Caco-2 (cell line): Measurements from ENCODE around the gene LAMB2. TPM values are rescaled to one million over a fixed set of nuclear protein-coding genes. Genes with fewer than 3 reads are reported as not detected.

Source experiments
- BruUV-seq: library from RNA; stranded (reverse); fragments of 400-500 nt; replicated peaks from 2 replicates; lab custom pipeline; 2021; lab: Mats Ljungman, UMichigan
- CTCF ChIA-PET: fragments of 300-600 bp; sonication (Branson Sonifier 250); formaldehyde crosslinking; loops from one replicate; lab custom pipeline; 2022; ENCODE audit warnings: antibody characterized with exemption; lab: Charles Lee
- POLR2A ChIA-PET: fragments of 300-600 bp; sonication (Branson Sonifier 250); formaldehyde crosslinking; loops from one replicate; lab custom pipeline; 2022; ENCODE audit warnings: antibody characterized with exemption; lab: Charles Lee
- DNase-seq, 2 experiments: peaks; one replicate each; pipeline versions ENCODE4 v3.0.0 to v3.0.0-alpha.2; 2020 to 2022
- H3K27me3 ChIP-seq: replicated peaks from 2 replicates; pipeline ENCODE4 v1.6.0; 2011; ENCODE audit warnings: low read length; ENCODE audit not compliant: control insufficient read depth, insufficient read depth
- H3K36me3 ChIP-seq: 2 replicates; pipeline ENCODE4 v1.5.1; 2011; ENCODE audit warnings: low read length; ENCODE audit not compliant: control insufficient read depth, insufficient read depth
- H3K4me1 ChIP-seq: fragments of 250-450 bp; sonication (Bioruptor Pico); 2 replicates; pipeline ENCODE4 v1.5.1; 2020; ENCODE audit warnings: mild to moderate bottlenecking
- H3K4me3 ChIP-seq: 2 replicates; pipeline ENCODE4 v1.5.1; 2011; ENCODE audit warnings: low read depth, mild to moderate bottlenecking, control low read depth, low read length
- H3K9me3 ChIP-seq: fragments of 250-450 bp; sonication (Bioruptor Pico); 2 replicates; pipeline ENCODE4 v1.5.1; 2020; ENCODE audit warnings: mild to moderate bottlenecking, moderate library complexity
- H3K27ac Mint-ChIP-seq: one replicate; pipeline ENCODE4 v1.8.0; 2022; ENCODE audit warnings: mixed read lengths; ENCODE audit not compliant: unreplicated experiment
- H3K27me3 Mint-ChIP-seq: one replicate; pipeline ENCODE4 v1.8.0; 2022; ENCODE audit warnings: mixed read lengths; ENCODE audit not compliant: insufficient read depth, unreplicated experiment
- H3K36me3 Mint-ChIP-seq: one replicate; pipeline ENCODE4 v1.8.0; 2022; ENCODE audit warnings: mild to moderate bottlenecking, mixed read lengths; ENCODE audit not compliant: insufficient read depth, unreplicated experiment
- H3K4me1 Mint-ChIP-seq: one replicate; pipeline ENCODE4 v1.8.0; 2022; ENCODE audit warnings: low read depth, mixed read lengths; ENCODE audit not compliant: unreplicated experiment
- H3K4me3 Mint-ChIP-seq: one replicate; pipeline ENCODE4 v1.8.0; 2022; ENCODE audit warnings: mild to moderate bottlenecking, moderate library complexity, mixed read lengths; ENCODE audit not compliant: unreplicated experiment
- H3K9me3 Mint-ChIP-seq: one replicate; pipeline ENCODE4 v1.8.0; 2022; ENCODE audit warnings: mixed read lengths; ENCODE audit not compliant: unreplicated experiment
- intact Hi-C: fragments of 100-400 bp; cut with micrococcal nuclease; formaldehyde crosslinking; loops from one replicate; pipeline ENCODE4 v1.10.0; 2022; ENCODE audit not compliant: unreplicated experiment
- total RNA-seq: library from RNA; stranded (reverse); gene quantifications from 2 replicates; pipeline ENCODE4 v1.2.3, GENCODE V29; 2022
- TF ChIP-seq, protein P1 (sequence below), 2 experiments: fragments of 200-600 bp in 1 of 2; IDR thresholded peaks; 1 replicate in 1 of 2; 2 replicates in 1 of 2; pipeline versions ENCODE4 v1.5.1 to v1.8.0; 2011 to 2022; ENCODE audit warnings: antibody characterized with exemption in 1 of 2, control low read depth in 1 of 2, inconsistent platforms in 1 of 2, low read depth in 1 of 2, low read length in 1 of 2, mild to moderate bottlenecking in 1 of 2, moderate library complexity in 1 of 2; ENCODE audit not compliant: insufficient read depth in 1 of 2, severe bottlenecking in 1 of 2, unreplicated experiment in 1 of 2

LAMB2 gene
- total RNA-seq, 1 experiment from 2014 or later: 189 TPM

DNA sequence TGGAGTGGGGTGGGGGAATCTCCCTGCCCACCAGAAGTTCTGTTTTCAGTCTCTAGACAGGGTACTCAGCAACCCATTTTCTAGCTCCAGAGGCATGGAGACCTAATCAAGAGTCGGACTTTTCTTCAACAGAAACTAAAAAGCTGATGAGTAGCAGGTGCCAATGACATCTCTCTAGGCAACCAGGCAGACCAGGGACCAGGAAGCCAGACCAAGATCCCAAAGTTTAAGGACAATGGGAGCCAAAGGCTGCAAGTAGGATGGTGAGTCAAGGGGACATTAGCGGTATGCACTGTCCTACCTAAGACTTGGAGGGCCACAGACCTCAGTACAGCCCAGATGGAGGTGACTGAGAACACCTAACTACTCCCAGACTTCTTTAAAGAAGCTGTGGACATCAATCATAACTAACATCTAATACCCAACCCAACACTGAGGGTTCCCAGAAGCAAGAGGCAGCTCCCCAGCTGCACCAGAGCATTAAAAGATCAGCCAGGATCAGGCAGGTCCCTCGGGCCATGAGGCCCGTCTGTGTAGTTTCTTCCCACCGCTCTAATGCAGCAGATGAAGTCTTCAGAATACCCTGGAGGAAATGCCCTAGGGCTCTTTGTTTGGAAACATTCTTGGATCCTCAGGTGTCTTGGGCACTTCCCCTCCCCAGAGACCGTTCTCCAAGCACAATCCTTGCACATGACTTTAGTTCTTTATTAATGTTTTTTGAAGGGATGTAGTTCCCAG is 32.3 kb upstream of the LAMB2 start:
- H3K27ac Mint-ChIP-seq: peak overlapping the region; percentile 90
- peak overlapping the region; percentile 86 for H3K4me3 Mint-ChIP-seq
- POLR2A ChIA-PET: no interaction called here
- H3K36me3 Mint-ChIP-seq: peaks cover 20% of the 10 kb centered on the region
- no peaks in the 10 kb centered on the region for H3K27me3 Mint-ChIP-seq
- TF ChIP-seq, protein P1, sequence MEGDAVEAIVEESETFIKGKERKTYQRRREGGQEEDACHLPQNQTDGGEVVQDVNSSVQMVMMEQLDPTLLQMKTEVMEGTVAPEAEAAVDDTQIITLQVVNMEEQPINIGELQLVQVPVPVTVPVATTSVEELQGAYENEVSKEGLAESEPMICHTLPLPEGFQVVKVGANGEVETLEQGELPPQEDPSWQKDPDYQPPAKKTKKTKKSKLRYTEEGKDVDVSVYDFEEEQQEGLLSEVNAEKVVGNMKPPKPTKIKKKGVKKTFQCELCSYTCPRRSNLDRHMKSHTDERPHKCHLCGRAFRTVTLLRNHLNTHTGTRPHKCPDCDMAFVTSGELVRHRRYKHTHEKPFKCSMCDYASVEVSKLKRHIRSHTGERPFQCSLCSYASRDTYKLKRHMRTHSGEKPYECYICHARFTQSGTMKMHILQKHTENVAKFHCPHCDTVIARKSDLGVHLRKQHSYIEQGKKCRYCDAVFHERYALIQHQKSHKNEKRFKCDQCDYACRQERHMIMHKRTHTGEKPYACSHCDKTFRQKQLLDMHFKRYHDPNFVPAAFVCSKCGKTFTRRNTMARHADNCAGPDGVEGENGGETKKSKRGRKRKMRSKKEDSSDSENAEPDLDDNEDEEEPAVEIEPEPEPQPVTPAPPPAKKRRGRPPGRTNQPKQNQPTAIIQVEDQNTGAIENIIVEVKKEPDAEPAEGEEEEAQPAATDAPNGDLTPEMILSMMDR (IDR thresholded peaks at IDR 0.05; ENCODE audit: insufficient read depth in 1 of 2, low read depth in 1 of 2, low read length in 1 of 2, severe bottlenecking in 1 of 2, unreplicated experiment in 1 of 2): no peak
- intact Hi-C loops: no loop called here
- 0 out of 2 replicates have a peak, but pooled peaks cover 2% of the 10 kb centered on the region for H3K36me3 ChIP-seq
- TSS peak; percentile 58 for BruUV-seq
- H3K9me3 ChIP-seq: peaks cover 8% of the 10 kb centered on the region
- DNase-seq: no peak
- H3K9me3 Mint-ChIP-seq: no peaks in the 10 kb centered on the region
- no peaks in the 10 kb centered on the region for H3K27me3 ChIP-seq
- peaks cover 17% of the 10 kb centered on the region for H3K4me1 Mint-ChIP-seq
- peak overlapping the region; percentile 92 for H3K4me3 ChIP-seq
- H3K4me1 ChIP-seq: peaks cover 6% of the 10 kb centered on the region
- CTCF ChIA-PET: interaction anchor here (0.6 to 1.2 kb wide), 2 partner anchors 175 to 350 kb away, joined by 4 to 5 read pairs; partner anchors contain the start of gene USP4

DNA sequence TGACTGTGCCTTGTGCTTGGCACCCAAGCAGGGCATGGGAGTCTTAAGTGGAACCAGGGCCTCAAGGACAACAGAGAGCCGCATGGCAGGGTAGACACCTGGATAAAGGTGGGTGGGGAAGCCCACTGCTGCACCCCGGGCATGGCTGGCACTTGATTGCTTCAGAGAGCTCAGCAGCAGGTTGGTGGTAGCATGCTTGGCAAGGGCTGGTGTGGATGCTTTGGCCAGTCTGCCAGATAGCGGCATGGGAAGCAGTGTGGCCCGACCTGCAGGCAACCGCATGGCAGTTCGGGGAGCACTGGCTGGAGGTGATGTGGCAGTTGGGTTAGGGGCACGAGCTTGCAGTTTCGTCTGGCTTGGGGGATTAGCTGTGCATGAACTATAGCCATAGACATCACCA is 30.8 kb upstream of the LAMB2 start:
- ChIA-PET CTCF (no interaction called here), POLR2A (no interaction called here)
- TF ChIP-seq, protein P1 (IDR thresholded peaks at IDR 0.05; ENCODE audit: insufficient read depth in 1 of 2, low read depth in 1 of 2, low read length in 1 of 2, severe bottlenecking in 1 of 2, unreplicated experiment in 1 of 2): no peak
- no peaks in the 10 kb centered on the region for H3K27me3 Mint-ChIP-seq
- peak overlapping the region; percentile 2 for H3K4me3 Mint-ChIP-seq
- Histone ChIP-seq H3K4me1 (peaks cover 6% of the 10 kb centered on the region), H3K27me3 (no peaks in the 10 kb centered on the region), H3K4me3 (no peak overlapping the region), H3K9me3 (peaks cover 8% of the 10 kb centered on the region), H3K36me3 (0 out of 2 replicates have a peak, but pooled peaks cover 2% of the 10 kb centered on the region)
- intact Hi-C loops: no loop called here
- no peak for DNase-seq
- no TSS peak for BruUV-seq
- no peaks in the 10 kb centered on the region for H3K9me3 Mint-ChIP-seq
- peaks cover 20% of the 10 kb centered on the region for H3K36me3 Mint-ChIP-seq
- no peak overlapping the region for H3K27ac Mint-ChIP-seq
- peaks cover 10% of the 10 kb centered on the region for H3K4me1 Mint-ChIP-seq

DNA sequence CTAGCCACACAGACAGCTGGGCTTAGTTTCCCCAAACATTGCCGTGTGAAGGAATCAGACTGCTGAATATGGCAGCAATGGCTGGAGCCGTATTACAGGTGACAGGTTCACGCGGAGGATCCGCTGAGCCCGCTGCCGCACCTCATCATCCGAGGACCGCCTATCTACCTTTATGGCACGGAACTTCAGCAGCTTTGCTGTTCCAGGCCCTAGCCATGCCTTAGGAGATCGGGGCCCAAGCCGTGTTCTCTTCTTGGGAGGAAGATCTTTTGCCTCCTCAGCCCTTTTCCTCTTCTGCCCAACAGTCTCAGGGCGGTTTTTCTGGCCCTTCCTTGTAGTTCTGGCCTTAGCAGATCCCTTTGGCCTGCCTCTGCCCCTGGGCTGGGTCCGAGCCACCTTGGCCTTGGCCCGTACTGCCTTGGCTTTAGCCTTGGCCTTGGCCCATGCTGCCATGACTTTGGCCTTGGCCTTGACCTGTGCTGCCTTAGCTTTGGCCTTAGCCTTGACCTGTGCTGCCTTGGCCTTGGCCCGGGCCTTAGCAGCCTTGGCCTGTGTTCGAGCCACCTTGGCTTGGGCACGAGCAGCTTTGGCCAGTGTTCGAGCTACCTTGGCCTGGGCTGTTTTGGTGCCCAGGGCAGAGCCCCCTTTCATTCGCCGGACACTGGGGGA is 30.0 kb upstream of the LAMB2 start:
- no peaks in the 10 kb centered on the region for H3K27me3 Mint-ChIP-seq
- H3K36me3 Mint-ChIP-seq: peaks cover 20% of the 10 kb centered on the region
- no peak for DNase-seq
- H3K4me1 Mint-ChIP-seq: peaks cover 10% of the 10 kb centered on the region
- intact Hi-C loops: no loop called here
- 0 out of 2 replicates have a peak, but pooled peaks cover 2% of the 10 kb centered on the region for H3K36me3 ChIP-seq
- no peak overlapping the region for H3K4me3 ChIP-seq
- peaks cover 8% of the 10 kb centered on the region for H3K9me3 ChIP-seq
- BruUV-seq: no TSS peak
- CTCF ChIA-PET: no interaction called here
- POLR2A ChIA-PET: no interaction called here
- H3K4me1 ChIP-seq: peaks cover 6% of the 10 kb centered on the region
- H3K4me3 Mint-ChIP-seq: no peak overlapping the region
- no peak overlapping the region for H3K27ac Mint-ChIP-seq
- H3K9me3 Mint-ChIP-seq: no peaks in the 10 kb centered on the region
- H3K27me3 ChIP-seq: no peaks in the 10 kb centered on the region
- TF ChIP-seq, protein P1 (IDR thresholded peaks at IDR 0.05; ENCODE audit: insufficient read depth in 1 of 2, low read depth in 1 of 2, low read length in 1 of 2, severe bottlenecking in 1 of 2, unreplicated experiment in 1 of 2): no peak
